A549 (cell line): ENCODE results near the gene MINDY3.

Experiments
- CHD2 ChIP-seq: fragments of 150-350 bp; IDR thresholded peaks from 2 replicates; pipeline ENCODE4 v1.6.1; 2014; ENCODE audit warnings: low read length; ENCODE audit not compliant: partially characterized antibody
- EHF ChIP-seq: fragments of 250-450 bp; sonication (Bioruptor Pico); IDR thresholded peaks from 2 replicates; pipeline ENCODE4 v1.5.0; 2020; ENCODE audit warnings: mild to moderate bottlenecking
- EP300 ChIP-seq, 2 experiments: fragments of >200 bp; sonication (Bioruptor Twin); formaldehyde crosslinking; IDR thresholded peaks; 2 replicates in 1 of 2; 3 replicates in 1 of 2; pipeline ENCODE4 v1.6.1; 2016 to 2017
- JUN ChIP-seq, 2 experiments: fragments of >200 bp; sonication (Bioruptor Twin); formaldehyde crosslinking; IDR thresholded peaks; 2 replicates in 1 of 2; 3 replicates in 1 of 2; pipeline ENCODE4 v1.6.1; 2016 to 2017
- JUNB ChIP-seq: fragments of >200 bp; sonication (Bioruptor Twin); formaldehyde crosslinking; IDR thresholded peaks from 2 replicates; pipeline ENCODE4 v1.6.1; 2016
- KDM1A ChIP-seq: fragments of 200-600 bp; sonication (generic); IDR thresholded peaks from 2 replicates; pipeline ENCODE4 v1.6.1; 2016; ENCODE audit warnings: low read depth, mild to moderate bottlenecking
- MAFK ChIP-seq: fragments of 450-650 bp; IDR thresholded peaks from 2 replicates; pipeline ENCODE4 v1.6.1; 2014; ENCODE audit not compliant: partially characterized antibody
- MYC ChIP-seq: IDR thresholded peaks from 2 replicates; pipeline ENCODE4 v1.6.1; 2012; ENCODE audit warnings: mild to moderate bottlenecking, inconsistent platforms, low read length, improper control_type of control experiment, borderline replicate concordance
- POLR2A ChIP-seq: IDR thresholded peaks from 2 replicates; pipeline ENCODE4 v1.6.1; 2012; ENCODE audit warnings: mild to moderate bottlenecking, low read length
- RAD21 ChIP-seq, 2 experiments: fragments of >200 bp in 1 of 2; sonication (Bioruptor Twin) in 1 of 2; formaldehyde crosslinking in 1 of 2; IDR thresholded peaks in 1 of 2; conservative IDR thresholded peaks in 1 of 2; 2 replicates in 1 of 2; 3 replicates in 1 of 2; pipeline ENCODE4 v1.6.1; 2012 to 2018; ENCODE audit warnings: inconsistent platforms in 1 of 2
- RFX5 ChIP-seq: fragments of 450-650 bp; IDR thresholded peaks from 2 replicates; pipeline ENCODE4 v1.7.1; 2014; ENCODE audit warnings: antibody characterized with exemption, mild to moderate bottlenecking, moderate library complexity
- RNF2 ChIP-seq: fragments of 200-600 bp; sonication (generic); IDR thresholded peaks from 2 replicates; pipeline ENCODE4 v1.6.1; 2016; ENCODE audit warnings: low read depth, mild to moderate bottlenecking, antibody characterized with exemption, moderate library complexity, borderline replicate concordance
- USF2 ChIP-seq: fragments of 450-650 bp; IDR thresholded peaks from 2 replicates; pipeline ENCODE4 v1.6.1; 2014; ENCODE audit warnings: antibody characterized with exemption
- TF ChIP-seq, protein P1 (sequence below): fragments of >200 bp; sonication (Bioruptor Twin); formaldehyde crosslinking; IDR thresholded peaks from 3 replicates; pipeline ENCODE4 v1.5.1; 2016

DNA sequence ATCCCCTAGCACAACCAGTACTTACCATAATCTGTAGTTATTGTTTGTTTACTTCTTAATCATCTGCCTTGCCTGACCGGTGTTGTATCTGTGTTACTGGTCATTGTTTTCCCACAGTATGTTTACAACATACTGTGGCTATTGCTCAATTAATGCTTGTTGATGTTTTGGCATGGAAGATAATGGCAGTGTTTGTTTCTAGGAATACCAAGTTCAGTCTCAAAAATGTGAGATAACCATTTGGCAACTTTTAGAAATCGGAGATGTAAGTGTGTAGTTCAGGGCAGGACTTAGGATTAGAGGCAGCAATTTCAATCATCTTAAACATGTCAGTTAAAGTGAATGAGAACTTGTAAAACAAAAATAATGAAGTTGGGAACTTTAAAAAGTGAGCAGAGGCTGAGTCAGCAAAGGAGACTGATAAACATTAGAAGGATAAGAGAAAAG is 8.2 kb downstream of the MINDY3 start:
- TF ChIP-seq RNF2 (no peak), MYC (no peak), POLR2A (no peak), EP300 (IDR thresholded peaks at IDR 0.05) (no peak), JUN (IDR thresholded peaks at IDR 0.05) (no peak), JUNB (no peak), RAD21 (conservative IDR thresholded peaks at IDR 0.05 in 1 of 2, IDR thresholded peaks at IDR 0.05 in 1 of 2) (no peak), EHF (CRISPR knock-in tag) (no peak), RFX5 (no peak), CHD2 (no peak), MAFK (no peak), KDM1A (no peak), USF2 (no peak)
- TF ChIP-seq, protein P1, sequence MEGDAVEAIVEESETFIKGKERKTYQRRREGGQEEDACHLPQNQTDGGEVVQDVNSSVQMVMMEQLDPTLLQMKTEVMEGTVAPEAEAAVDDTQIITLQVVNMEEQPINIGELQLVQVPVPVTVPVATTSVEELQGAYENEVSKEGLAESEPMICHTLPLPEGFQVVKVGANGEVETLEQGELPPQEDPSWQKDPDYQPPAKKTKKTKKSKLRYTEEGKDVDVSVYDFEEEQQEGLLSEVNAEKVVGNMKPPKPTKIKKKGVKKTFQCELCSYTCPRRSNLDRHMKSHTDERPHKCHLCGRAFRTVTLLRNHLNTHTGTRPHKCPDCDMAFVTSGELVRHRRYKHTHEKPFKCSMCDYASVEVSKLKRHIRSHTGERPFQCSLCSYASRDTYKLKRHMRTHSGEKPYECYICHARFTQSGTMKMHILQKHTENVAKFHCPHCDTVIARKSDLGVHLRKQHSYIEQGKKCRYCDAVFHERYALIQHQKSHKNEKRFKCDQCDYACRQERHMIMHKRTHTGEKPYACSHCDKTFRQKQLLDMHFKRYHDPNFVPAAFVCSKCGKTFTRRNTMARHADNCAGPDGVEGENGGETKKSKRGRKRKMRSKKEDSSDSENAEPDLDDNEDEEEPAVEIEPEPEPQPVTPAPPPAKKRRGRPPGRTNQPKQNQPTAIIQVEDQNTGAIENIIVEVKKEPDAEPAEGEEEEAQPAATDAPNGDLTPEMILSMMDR: no peak
